SK-N-SH treated with all-trans-retinoic acid at 6 μM for 48 hours (cell line): Measurements from ENCODE around the gene CETP.

ENCODE experiments used
- ARNTL ChIP-seq: fragments of 450-650 bp; formaldehyde crosslinking; IDR thresholded peaks from 2 replicates; pipeline ENCODE4 v1.5.0; 2020; ENCODE audit warnings: low read depth, mild to moderate bottlenecking, moderate library complexity, borderline replicate concordance
- CSRNP3 ChIP-seq: fragments of 250-450 bp; sonication (Bioruptor Pico); IDR thresholded peaks from 2 replicates; pipeline ENCODE4 v1.5.1; 2021; ENCODE audit warnings: mild to moderate bottlenecking, moderate library complexity
- GLIS3 ChIP-seq: fragments of 250-450 bp; sonication (Bioruptor Pico); IDR thresholded peaks from 2 replicates; pipeline ENCODE4 v1.5.0; 2020; ENCODE audit warnings: mild to moderate bottlenecking, moderate library complexity
- PATZ1 ChIP-seq: fragments of 250-450 bp; sonication (Bioruptor Pico); IDR thresholded peaks from 2 replicates; pipeline ENCODE4 v1.8.0; 2020; ENCODE audit warnings: mild to moderate bottlenecking, moderate library complexity, borderline replicate concordance
- PPARA ChIP-seq: fragments of 250-450 bp; sonication (Bioruptor Pico); IDR thresholded peaks from 2 replicates; pipeline ENCODE4 v1.5.0; 2020; ENCODE audit warnings: mild to moderate bottlenecking, borderline replicate concordance
- TOX ChIP-seq: fragments of 250-450 bp; sonication (Bioruptor Pico); IDR thresholded peaks from 2 replicates; pipeline ENCODE4 v1.8.0; 2021; ENCODE audit warnings: mild to moderate bottlenecking, moderate library complexity, borderline replicate concordance
- ZC3H10 ChIP-seq: fragments of 250-450 bp; sonication (Bioruptor Pico); IDR thresholded peaks from 2 replicates; pipeline ENCODE4 v1.5.1; 2021; ENCODE audit warnings: mild to moderate bottlenecking, moderate library complexity
- ZNF8 ChIP-seq: fragments of 450-650 bp; formaldehyde crosslinking; IDR thresholded peaks from 2 replicates; pipeline ENCODE4 v1.5.0; 2020; ENCODE audit warnings: mild to moderate bottlenecking, moderate library complexity

GRCh38 chr16:56923481-56924091, 38.2 kb upstream of the CETP start:
- TF ChIP-seq ZNF8 (CRISPR knock-in tag), result no peak
- TF ChIP-seq ZC3H10 (CRISPR knock-in tag), result no peak
- TF ChIP-seq ARNTL (CRISPR knock-in tag), result no peak
- TF ChIP-seq TOX, result no peak
- TF ChIP-seq GLIS3, result no peak
- TF ChIP-seq PATZ1, result no peak
- TF ChIP-seq CSRNP3, result no peak
- no peak for TF ChIP-seq PPARA (CRISPR knock-in tag)
